Endometrial microvascular endothelial cells (primary cell): ENCODE data around the gene EPS15. TPM values are rescaled to one million over a fixed set of nuclear protein-coding genes. Genes with fewer than 3 reads are reported as not detected.

Experiments used
- in situ Hi-C: cut with HindIII; loops from 2 replicates; pipeline ENCODE4 v1.10.0; 2017; ENCODE audit warnings: low sequenced_read_pairs, low pct_unique_long_range_greater_than_20kb; ENCODE audit errors: inconsistent ontology term
- total RNA-seq: library from RNA; depleted of rRNA; stranded (reverse); fragments of >200 nt; gene quantifications from one replicate; pipeline ENCODE4 v1.2.3, GENCODE V29; 2015; ENCODE audit errors: inconsistent ontology term

Gene EPS15
- total RNA-seq, 1 donor from 2014 or later: 40.5 TPM

DNA sequence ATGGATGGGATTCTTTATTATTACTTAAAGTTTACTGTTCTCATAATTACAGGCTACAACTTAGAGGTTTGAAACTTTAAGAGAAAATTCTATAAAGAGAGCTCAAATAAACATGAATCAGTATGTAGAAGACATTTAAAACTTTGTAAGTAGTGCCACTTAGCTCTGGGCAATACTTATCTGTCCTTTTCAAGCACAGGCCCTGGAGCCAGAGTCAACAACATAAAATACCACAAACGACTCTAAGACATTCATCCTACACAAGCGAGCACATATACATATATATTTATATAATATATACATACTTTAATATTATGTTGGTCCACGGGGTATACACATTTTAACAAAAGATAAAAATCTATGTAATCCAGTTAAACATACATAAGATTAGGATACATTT lies 164.7 kb downstream of the EPS15 start:
- in situ Hi-C loops: no loop called here

GRCh38 chr1:51351907-51352306 lies 167.2 kb downstream of the EPS15 start:
- in situ Hi-C loops: no loop called here

DNA sequence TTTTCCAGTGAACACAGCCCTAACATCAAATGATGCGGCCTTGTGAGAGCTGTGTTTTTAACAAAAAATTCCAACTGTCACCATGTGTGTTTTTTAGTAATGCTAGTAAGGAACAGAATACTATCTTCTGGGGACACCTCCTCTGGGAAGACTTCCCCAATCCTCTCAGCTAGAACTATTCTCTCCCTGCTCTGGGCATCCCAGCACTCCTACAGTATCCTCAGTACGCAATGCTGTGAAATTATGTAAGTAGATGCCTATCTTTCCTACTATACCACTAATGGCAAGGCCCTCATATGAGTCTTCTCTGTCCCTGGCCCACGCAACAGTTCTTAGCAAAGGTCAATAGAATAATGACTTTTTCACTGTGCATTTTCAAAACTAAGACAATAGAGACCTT lies 169.2 kb downstream of the EPS15 start:
- in situ Hi-C loops: no loop called here

GRCh38 chr1:51348147-51348527 lies 170.9 kb downstream of the EPS15 start:
- in situ Hi-C loops: no loop called here

DNA sequence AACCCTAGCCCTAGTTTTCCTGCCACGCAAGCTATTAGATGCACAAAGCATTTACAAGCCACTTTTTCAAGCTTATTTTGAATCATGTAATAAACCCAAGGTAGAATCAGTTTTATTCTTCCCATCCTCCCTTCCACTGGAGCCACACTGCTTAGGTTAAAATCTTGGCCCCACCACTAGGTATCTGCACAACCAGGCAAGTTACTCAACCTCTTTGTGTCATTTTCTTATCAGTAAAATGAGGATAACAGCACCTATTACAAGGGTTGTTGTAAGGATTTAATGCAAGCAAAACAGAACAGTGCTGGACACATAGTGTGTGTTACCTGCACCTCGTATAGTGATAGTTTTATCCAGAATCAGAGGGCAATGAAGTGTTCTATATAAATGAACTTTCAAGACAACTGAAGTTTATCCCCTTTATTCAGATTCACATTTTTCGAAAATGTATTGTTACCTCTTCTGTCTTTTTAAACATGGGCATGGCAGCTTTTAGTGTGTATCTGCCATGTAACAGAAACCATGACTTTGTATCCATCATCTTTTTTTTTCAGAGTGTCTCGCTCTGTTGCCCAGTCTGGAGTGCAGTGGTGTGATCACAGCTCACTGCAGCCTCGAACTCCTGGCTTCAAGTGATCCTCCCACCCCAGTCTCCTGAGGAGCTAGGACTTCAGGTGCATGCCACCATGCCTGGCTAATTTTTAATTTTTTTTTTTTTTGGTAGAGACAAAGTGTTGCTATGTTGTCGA lies 171.5 kb downstream of the EPS15 start:
- in situ Hi-C loops: no loop called here

DNA sequence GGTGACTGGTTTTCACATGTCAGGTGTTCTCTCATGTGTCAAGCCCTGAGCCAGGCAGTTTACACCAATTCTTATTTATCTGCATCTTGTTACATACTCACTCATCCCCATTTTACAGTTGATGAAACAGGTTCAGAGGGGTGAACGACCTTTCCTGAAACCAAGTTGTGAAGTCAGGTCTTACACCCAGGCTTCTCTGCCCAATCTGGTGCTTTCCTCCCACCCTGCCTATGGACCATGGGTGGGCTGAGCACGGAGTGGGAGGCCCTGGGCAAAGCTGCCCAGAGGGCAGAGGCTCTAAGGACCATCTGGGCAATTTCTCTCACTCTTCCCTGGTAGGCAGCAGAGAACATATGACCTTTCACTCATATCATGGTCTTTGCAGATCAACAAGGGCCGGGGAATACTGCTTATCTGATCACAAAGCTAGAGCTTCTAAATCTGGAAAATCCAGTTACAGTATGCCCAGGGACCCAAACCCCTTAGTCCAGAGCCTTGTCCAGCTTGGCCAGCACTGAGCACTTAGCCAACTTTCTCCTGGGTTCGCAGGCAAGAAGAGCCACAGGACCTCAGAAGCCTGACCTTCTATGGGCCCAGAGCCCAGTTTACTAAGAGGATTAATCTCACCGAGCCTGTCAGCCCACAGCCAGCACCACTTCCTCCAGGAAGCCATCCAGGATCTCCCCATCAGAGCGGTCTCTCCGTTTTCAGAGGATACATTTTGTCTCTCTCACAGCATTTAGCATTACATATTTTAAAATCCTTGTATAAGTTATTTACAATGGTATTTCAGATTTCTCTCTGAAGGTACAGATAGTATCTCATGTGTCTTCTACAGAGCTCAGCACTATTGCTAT lies 172.8 kb downstream of the EPS15 start:
- in situ Hi-C loops: no loop called here

GRCh38 chr1:51345300-51345687 lies 173.8 kb downstream of the EPS15 start:
- in situ Hi-C loops: no loop called here

DNA sequence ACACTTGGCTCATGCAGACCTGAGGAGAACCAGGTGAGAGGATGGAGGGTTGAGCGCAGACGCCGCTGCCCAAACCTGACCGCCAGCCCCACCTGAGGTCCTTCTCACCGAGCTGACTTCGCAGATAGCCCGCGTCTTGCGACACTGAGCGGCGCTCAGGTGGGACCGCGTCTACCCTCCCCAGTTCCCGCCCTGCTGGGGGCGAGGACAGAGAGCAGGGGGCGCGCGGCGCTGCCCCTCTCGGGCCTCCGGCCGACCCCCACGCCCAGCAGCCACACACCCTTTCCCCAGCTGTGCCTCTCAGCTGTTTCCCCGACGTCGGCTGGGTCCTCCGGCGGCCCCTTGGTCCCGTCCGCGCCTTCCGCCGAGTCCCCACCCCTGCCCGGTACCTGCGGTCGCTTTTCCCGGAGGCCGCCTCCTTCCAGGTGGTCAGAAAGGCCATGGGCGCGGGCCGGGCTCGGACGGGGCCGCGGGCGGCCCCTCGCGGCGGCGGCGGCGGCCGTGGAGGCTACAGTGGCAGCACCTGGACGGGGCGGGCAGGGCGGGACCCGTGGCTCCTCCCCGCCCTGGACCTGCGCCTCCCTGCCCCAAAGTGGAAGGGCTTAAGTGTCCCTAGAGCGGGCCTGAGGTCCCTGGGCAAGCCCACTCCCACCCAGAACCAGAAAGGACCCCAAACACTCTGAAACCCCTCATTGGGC lies 174.3 kb downstream of the EPS15 start:
- in situ Hi-C loops: no loop called here

DNA sequence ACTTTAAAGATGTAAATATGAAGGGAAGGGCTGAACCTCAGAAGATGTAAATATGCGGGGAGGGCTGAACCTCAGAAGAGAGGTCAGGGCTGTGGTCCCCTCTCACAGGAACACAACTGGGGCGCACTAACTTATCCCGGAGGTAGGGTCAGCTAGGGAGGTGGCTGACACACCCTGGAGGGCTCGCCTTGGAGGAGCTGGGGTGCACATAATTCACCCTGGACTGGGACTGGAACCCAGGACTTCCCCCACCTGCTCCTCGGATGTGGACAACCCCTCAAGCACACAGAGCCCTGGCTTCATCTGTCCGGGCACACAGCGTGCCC lies 174.8 kb downstream of the EPS15 start:
- in situ Hi-C loops: no loop called here

GRCh38 chr1:51343624-51344023 lies 175.4 kb downstream of the EPS15 start:
- in situ Hi-C loops: no loop called here

DNA sequence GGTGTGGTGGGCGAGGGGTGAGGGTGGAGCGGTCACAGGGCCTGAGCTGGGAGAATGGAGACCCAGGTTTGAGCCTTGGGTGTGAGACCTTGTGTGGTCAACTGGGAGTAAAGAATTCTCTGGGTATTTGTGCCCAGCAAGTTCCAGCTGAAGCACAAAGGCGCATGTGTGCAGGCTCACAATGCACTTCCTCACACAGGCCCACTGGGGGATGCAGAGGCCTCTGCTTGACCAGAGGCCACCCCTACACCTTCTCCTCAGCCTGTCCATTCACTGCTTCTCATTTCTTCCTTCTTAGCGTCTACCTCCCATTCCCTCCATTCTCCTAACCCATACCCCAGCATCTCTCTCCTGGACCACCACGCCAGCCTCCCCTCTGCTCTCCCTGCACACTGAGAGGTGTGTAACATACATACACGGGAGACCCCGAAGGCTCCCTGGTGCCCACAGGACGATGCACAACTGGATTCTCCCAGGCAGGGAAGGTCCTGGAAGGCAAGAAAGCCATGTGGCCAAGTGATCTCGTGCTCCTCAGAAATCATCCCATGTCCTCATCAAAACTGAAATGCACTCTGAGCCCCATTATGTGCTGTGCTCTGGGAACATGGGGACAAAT lies 176.4 kb downstream of the EPS15 start:
- in situ Hi-C loops: no loop called here

GRCh38 chr1:51341876-51342496 lies 177.1 kb downstream of the EPS15 start:
- in situ Hi-C loops: no loop called here

GRCh38 chr1:51340380-51340779 lies 178.7 kb downstream of the EPS15 start:
- in situ Hi-C loops: no loop called here

DNA sequence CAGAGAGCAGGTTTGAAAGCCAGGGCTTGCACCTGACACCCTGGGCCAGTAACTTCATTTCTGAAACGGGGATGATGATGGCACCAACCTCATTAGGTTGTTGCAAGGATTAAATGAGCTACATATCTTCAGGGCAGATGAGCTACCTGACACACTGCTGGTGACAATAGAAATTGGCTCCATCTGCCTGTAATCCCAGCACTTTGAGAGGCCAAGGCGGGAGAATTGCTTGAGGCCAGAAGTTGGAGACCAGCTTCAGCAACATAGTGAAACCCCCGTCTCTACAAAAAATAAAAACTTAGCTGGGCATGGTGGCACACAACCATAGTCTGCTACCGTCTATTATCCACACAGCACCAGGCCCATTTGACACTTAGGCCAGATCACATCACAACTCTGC lies 182.4 kb downstream of the EPS15 start:
- in situ Hi-C loops: no loop called here

DNA sequence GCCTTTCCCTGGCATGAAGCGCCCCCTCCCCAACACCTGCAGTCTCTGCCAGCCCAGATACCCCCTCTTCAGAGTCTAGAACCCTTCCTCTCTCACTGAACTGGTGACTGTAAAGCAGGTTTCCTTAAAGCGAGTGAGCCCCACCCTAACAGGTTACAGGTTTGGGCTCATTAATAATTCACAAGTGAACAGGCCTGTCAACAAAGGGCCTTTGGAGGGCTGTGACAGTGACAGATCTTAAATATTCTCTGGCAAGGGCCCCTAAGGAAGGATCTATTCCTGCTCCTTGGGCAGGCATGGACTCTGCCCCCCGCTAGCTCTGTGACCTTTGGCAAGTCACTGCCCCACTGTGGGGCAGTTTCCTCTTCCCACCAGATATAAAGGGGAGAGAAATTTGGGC lies 183.1 kb downstream of the EPS15 start:
- in situ Hi-C loops: no loop called here

GRCh38 chr1:51331206-51332100 lies 187.6 kb downstream of the EPS15 start:
- in situ Hi-C loops: no loop called here

DNA sequence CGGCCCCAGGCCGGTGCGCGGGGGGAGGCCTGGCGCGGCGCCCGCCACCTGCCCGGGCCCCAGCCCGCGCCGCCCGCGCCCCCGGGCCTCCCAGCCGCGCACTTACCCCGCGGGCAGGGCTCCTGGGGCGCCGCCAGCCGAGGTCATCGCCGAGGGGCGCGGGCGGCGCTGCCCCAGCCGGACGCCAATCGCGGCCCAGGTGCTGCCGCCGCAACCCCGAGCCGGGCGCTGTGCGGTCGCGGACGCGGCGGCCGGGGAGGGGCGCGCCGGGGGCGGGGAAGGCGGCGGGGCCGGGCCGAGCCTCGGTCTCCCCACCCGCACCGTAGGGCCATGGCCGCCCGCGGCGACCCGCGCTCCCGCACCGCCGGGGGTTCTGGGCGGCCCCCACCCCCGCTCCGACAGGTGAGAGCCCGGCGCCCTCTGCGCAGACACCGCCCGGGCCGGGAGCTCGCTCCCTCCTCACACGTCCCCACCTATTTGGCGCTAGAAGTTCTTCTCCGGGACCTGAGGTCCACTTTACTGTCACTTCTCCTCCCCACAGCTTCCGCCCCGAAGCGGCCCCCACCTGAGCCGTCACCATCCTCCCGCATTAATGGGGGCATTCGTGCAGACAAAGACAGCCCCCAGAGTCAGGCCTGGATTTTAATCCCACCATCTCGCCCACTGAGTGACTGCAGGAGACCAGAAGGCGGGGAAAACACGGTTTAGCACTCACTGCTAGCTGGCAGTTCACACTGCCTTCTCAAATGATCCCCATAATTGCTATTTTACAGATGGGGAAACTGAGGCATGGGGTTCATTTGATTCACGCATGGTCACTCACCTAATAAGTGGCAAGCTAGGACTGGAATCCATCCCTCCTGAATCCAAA lies 188.5 kb downstream of the EPS15 start, which contains the start of gene TTC39A:
TSS of gene TTC39A (minus strand) at position 232 of the 871 bp plus-strand sequence. CDS start at position 147, 85 bp downstream.
- in situ Hi-C loops: no loop called here
